ENCODE measurements around the gene ADAT3.

The ADAT3 gene

GRCh38 chr19:1893791-1894190 lies 11.4 kb upstream of the ADAT3 start:
- no peak for ATAC-seq (ENCODE audit: low read depth)
- TF ChIP-seq CTCF (IDR thresholded peaks at IDR 0.05; ENCODE audit: poor library complexity, severe bottlenecking) = no peak
- no peaks in the 10 kb centered on the region for H3K9me3 ChIP-seq (ENCODE audit: severe bottlenecking)

DNA sequence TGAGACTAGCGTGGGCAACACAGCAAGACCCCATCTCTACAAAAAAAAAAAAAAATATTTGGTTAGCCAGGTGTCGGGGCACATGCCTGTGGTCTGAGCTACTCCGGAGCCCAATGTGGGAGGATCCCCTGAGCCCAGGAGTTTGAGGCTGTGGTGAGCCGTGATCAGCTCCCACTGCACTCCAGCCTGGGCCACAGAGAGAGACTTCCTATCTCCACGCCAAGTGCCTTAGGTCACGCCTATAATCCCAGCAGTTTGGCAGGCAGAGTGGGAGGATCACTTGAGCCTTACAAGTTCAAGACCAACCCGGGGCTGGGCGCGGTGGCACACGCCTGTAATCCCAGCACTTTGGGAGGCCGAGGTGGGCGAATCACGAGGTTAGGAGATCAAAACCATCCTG lies 8.7 kb upstream of the ADAT3 start:
- no peak for TF ChIP-seq CTCF (IDR thresholded peaks at IDR 0.05; ENCODE audit: poor library complexity, severe bottlenecking)
- H3K36me3 ChIP-seq (ENCODE audit: low read depth) = no peaks in the 10 kb centered on the region
- DNase-seq (ENCODE audit: low spot score) (no peak), ATAC-seq (ENCODE audit: low read depth) (no peak)
- no peaks in the 10 kb centered on the region for H3K4me1 ChIP-seq (ENCODE audit: insufficient read depth, poor library complexity, severe bottlenecking)
- no peaks in the 10 kb centered on the region for H3K9me3 ChIP-seq (ENCODE audit: severe bottlenecking)
- no peaks in the 10 kb centered on the region for H3K27me3 ChIP-seq (ENCODE audit: insufficient read depth, poor library complexity, severe bottlenecking)
- no peak overlapping the region for H3K4me3 ChIP-seq (ENCODE audit: severe bottlenecking)
- H3K27ac ChIP-seq (ENCODE audit: poor library complexity, severe bottlenecking) = no peak overlapping the region

More at GRCh38 chr19:1893791-1894190, 11.4 kb upstream of the ADAT3 start:
- H3K27me3 ChIP-seq (ENCODE audit: insufficient read depth, poor library complexity, severe bottlenecking) = no peaks in the 10 kb centered on the region
- no peak overlapping the region for H3K27ac ChIP-seq (ENCODE audit: poor library complexity, severe bottlenecking)
- no peak overlapping the region for H3K4me3 ChIP-seq (ENCODE audit: severe bottlenecking)
- no peak for DNase-seq (ENCODE audit: low spot score)
- H3K36me3 ChIP-seq (ENCODE audit: low read depth) = no peaks in the 10 kb centered on the region
- H3K4me1 ChIP-seq (ENCODE audit: insufficient read depth, poor library complexity, severe bottlenecking) = no peaks in the 10 kb centered on the region

DNA sequence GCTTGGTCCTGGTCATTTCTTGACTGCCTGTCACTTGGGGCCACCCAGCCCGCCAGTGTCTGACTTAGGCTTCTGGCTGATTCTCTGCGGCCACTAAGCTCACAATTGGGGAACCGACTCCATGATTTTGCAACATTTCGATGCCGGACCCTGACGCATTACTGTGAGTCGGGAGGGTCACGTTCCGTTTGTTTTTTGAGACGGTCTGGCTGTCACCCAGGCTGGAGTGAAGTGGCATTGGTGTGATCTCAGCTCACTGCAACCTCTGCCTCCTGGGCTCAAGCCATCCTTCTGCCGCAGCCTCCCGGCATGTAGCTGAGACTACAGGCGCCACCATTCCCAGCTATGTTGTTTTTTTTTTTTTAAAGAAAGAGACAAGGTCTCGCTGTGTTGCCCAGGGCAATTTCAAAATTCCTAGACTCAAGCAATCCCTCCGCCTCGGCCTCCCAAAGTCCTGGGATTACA lies 3.2 kb upstream of the ADAT3 start:
- ATAC-seq (ENCODE audit: low read depth) (no peak), DNase-seq (ENCODE audit: low spot score) (no peak)
- Histone ChIP-seq H3K4me3 (ENCODE audit: severe bottlenecking) (no peak overlapping the region), H3K36me3 (ENCODE audit: low read depth) (peaks cover 6% of the 10 kb centered on the region; the same call in 1 of the 2 replicates), H3K9me3 (ENCODE audit: severe bottlenecking) (no peaks in the 10 kb centered on the region), H3K27me3 (ENCODE audit: insufficient read depth, poor library complexity, severe bottlenecking) (no peaks in the 10 kb centered on the region), H3K27ac (ENCODE audit: poor library complexity, severe bottlenecking) (no peak overlapping the region), H3K4me1 (ENCODE audit: insufficient read depth, poor library complexity, severe bottlenecking) (no peaks in the 10 kb centered on the region)
- no peak for TF ChIP-seq CTCF (IDR thresholded peaks at IDR 0.05; ENCODE audit: poor library complexity, severe bottlenecking)

DNA sequence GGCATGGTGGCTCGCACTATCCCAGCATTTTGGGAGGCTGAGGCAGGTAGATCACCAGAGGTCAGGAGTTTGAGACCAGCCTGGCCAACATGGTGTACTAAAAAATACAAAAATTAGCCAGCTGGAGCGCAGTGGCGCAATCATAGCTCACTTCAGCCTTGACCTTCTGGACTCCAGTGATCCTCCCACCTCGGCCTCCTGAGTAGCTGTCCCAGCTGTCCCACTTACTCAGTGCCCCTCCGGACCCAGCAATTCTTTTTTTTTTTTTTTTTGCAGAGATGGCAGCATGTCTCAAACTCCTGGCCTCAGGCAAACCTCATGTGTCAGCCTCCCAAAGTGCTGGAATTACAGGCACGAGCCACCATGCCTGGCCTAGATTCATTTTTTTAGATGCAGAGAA lies 2.3 kb upstream of the ADAT3 start:
- Histone ChIP-seq H3K9me3 (ENCODE audit: severe bottlenecking) (no peaks in the 10 kb centered on the region), H3K4me1 (ENCODE audit: insufficient read depth, poor library complexity, severe bottlenecking) (no peaks in the 10 kb centered on the region), H3K27ac (ENCODE audit: poor library complexity, severe bottlenecking) (no peak overlapping the region), H3K4me3 (ENCODE audit: severe bottlenecking) (no peak overlapping the region), H3K27me3 (ENCODE audit: insufficient read depth, poor library complexity, severe bottlenecking) (no peaks in the 10 kb centered on the region), H3K36me3 (ENCODE audit: low read depth) (peaks cover 6% of the 10 kb centered on the region; the same call in 1 of the 2 replicates)
- no peak for TF ChIP-seq CTCF (IDR thresholded peaks at IDR 0.05; ENCODE audit: poor library complexity, severe bottlenecking)
- ATAC-seq (ENCODE audit: low read depth) (no peak), DNase-seq (ENCODE audit: low spot score) (no peak)

GRCh38 chr19:1904860-1905109 lies 414 bp upstream of the ADAT3 start:
- Histone ChIP-seq H3K4me1 (ENCODE audit: insufficient read depth, poor library complexity, severe bottlenecking) (no peaks in the 10 kb centered on the region), H3K27me3 (ENCODE audit: insufficient read depth, poor library complexity, severe bottlenecking) (no peaks in the 10 kb centered on the region), H3K36me3 (ENCODE audit: low read depth) (peaks cover 9% of the 10 kb centered on the region; the same call in 1 of the 2 replicates), H3K9me3 (ENCODE audit: severe bottlenecking) (no peaks in the 10 kb centered on the region), H3K4me3 (ENCODE audit: severe bottlenecking) (peak overlapping the region; percentile 77), H3K27ac (ENCODE audit: poor library complexity, severe bottlenecking) (peak overlapping the region; percentile 56)
- no peak for TF ChIP-seq CTCF (IDR thresholded peaks at IDR 0.05; ENCODE audit: poor library complexity, severe bottlenecking)
- ATAC-seq (ENCODE audit: low read depth) (no peak), DNase-seq (ENCODE audit: low spot score) (no peak)
